ENCODE data around the gene VWA3B.

- TF ChIP-seq CTCF (optimal IDR thresholded peaks at IDR 0.05 in 1 of 3, IDR thresholded peaks at IDR 0.05 in 1 of 3, conservative IDR thresholded peaks at IDR 0.05 in 1 of 3; ENCODE audit: extremely low read depth in 1 of 3, insufficient read depth in 2 of 3, low read length in 3 of 3): no peak
- no peak for TF ChIP-seq EZH2 (IDR thresholded peaks at IDR 0.05; ENCODE audit: low read length)
Measured at GRCh38 chr2:98123286-98123685, 36.3 kb downstream of the VWA3B start.

Data from keratinocyte (primary cell).